Head of caudate nucleus (tissue), 42 donors: ENCODE measurements around the gene SNU13.
"Not testable (repeated sequence)": the region's sequence is repeated elsewhere in the genome, so short reads cannot be mapped to it uniquely, and the experiment has no call there.

Source experiments
- DNase-seq, 42 donors: peaks; one replicate each; pipeline versions ENCODE4 v3.0.0 to v3.0.0-alpha.2; 2020 to 2021; ENCODE audit warnings: mixed read lengths in 7 of 42
- intact Hi-C: fragments of 100-400 bp; cut with DNase I; formaldehyde crosslinking; loops from one replicate; pipeline ENCODE4 v1.15.0; 2022

SNU13 gene

GRCh38 chr22:41654322-41654721, 34.3 kb downstream of the SNU13 start:
- no peak for DNase-seq
- intact Hi-C loops, result no loop called here

GRCh38 chr22:41650821-41651220, 37.8 kb downstream of the SNU13 start:
- intact Hi-C loops, result no loop called here
- no peak for DNase-seq

- intact Hi-C loops, result no loop called here
- DNase-seq, result no peak
Observed at GRCh38 chr22:41650229-41650628, 38.4 kb downstream of the SNU13 start.

- intact Hi-C loops, result no loop called here
- DNase-seq, result no peak
Observed at GRCh38 chr22:41648432-41648831, 40.2 kb downstream of the SNU13 start.

- intact Hi-C loops, result no loop called here
- no peak for DNase-seq
Observed at GRCh38 chr22:41647771-41648170, 40.9 kb downstream of the SNU13 start.

- intact Hi-C loops, result no loop called here
- no peak for DNase-seq
Observed at GRCh38 chr22:41642331-41643110, 46.1 kb downstream of the SNU13 start.

- intact Hi-C loops, result no loop called here
- no peak for DNase-seq
Observed at GRCh38 chr22:41641854-41642253, 46.8 kb downstream of the SNU13 start.

GRCh38 chr22:41638748-41639147, 49.9 kb downstream of the SNU13 start:
- DNase-seq, result no peak
- intact Hi-C loops, result no loop called here

GRCh38 chr22:41638124-41638523, 50.5 kb downstream of the SNU13 start:
- intact Hi-C loops, result no loop called here
- no peak for DNase-seq

GRCh38 chr22:41637623-41638022, 51.0 kb downstream of the SNU13 start:
- intact Hi-C loops, DNase-seq: not testable (repeated sequence)

GRCh38 chr22:41636467-41636866, 52.2 kb downstream of the SNU13 start:
- intact Hi-C loops, result no loop called here
- DNase-seq, result peak in 4 of 42 donors; percentile 7 to 47 (median 40)

GRCh38 chr22:41634610-41635009, 54.1 kb downstream of the SNU13 start:
- DNase-seq, intact Hi-C loops: not testable (repeated sequence)

- intact Hi-C loops, DNase-seq: not testable (repeated sequence)
Observed at GRCh38 chr22:41631615-41632014, 57.1 kb downstream of the SNU13 start.

- intact Hi-C loops, result not testable (repeated sequence)
Observed at GRCh38 chr22:41631115-41631514, 57.6 kb downstream of the SNU13 start.

GRCh38 chr22:41625577-41625976, 63.1 kb downstream of the SNU13 start:
- intact Hi-C loops, result no loop called here

More at GRCh38 chr22:41631115-41631514, 57.6 kb downstream of the SNU13 start:
- DNase-seq, result not testable (repeated sequence)

More at GRCh38 chr22:41625577-41625976, 63.1 kb downstream of the SNU13 start:
- no peak for DNase-seq
